Caco-2 (cell line): ENCODE data around the gene SIK3. TPM values are rescaled to one million over a fixed set of nuclear protein-coding genes. Genes with fewer than 3 reads are reported as not detected.

Source experiments
- BruUV-seq: library from RNA; stranded (reverse); fragments of 400-500 nt; replicated peaks from 2 replicates; lab custom pipeline; 2021; lab: Mats Ljungman, UMichigan
- CTCF ChIA-PET: fragments of 300-600 bp; sonication (Branson Sonifier 250); formaldehyde crosslinking; loops from one replicate; lab custom pipeline; 2022; ENCODE audit warnings: antibody characterized with exemption; lab: Charles Lee
- POLR2A ChIA-PET: fragments of 300-600 bp; sonication (Branson Sonifier 250); formaldehyde crosslinking; loops from one replicate; lab custom pipeline; 2022; ENCODE audit warnings: antibody characterized with exemption; lab: Charles Lee
- DNase-seq, 2 experiments: peaks; one replicate each; pipeline versions ENCODE4 v3.0.0 to v3.0.0-alpha.2; 2020 to 2022
- H3K27me3 ChIP-seq: replicated peaks from 2 replicates; pipeline ENCODE4 v1.6.0; 2011; ENCODE audit warnings: low read length; ENCODE audit not compliant: control insufficient read depth, insufficient read depth
- H3K36me3 ChIP-seq: 2 replicates; pipeline ENCODE4 v1.5.1; 2011; ENCODE audit warnings: low read length; ENCODE audit not compliant: control insufficient read depth, insufficient read depth
- H3K4me1 ChIP-seq: fragments of 250-450 bp; sonication (Bioruptor Pico); 2 replicates; pipeline ENCODE4 v1.5.1; 2020; ENCODE audit warnings: mild to moderate bottlenecking
- H3K4me3 ChIP-seq: 2 replicates; pipeline ENCODE4 v1.5.1; 2011; ENCODE audit warnings: low read depth, mild to moderate bottlenecking, control low read depth, low read length
- H3K9me3 ChIP-seq: fragments of 250-450 bp; sonication (Bioruptor Pico); 2 replicates; pipeline ENCODE4 v1.5.1; 2020; ENCODE audit warnings: mild to moderate bottlenecking, moderate library complexity
- H3K27ac Mint-ChIP-seq: one replicate; pipeline ENCODE4 v1.8.0; 2022; ENCODE audit warnings: mixed read lengths; ENCODE audit not compliant: unreplicated experiment
- H3K27me3 Mint-ChIP-seq: one replicate; pipeline ENCODE4 v1.8.0; 2022; ENCODE audit warnings: mixed read lengths; ENCODE audit not compliant: insufficient read depth, unreplicated experiment
- H3K36me3 Mint-ChIP-seq: one replicate; pipeline ENCODE4 v1.8.0; 2022; ENCODE audit warnings: mild to moderate bottlenecking, mixed read lengths; ENCODE audit not compliant: insufficient read depth, unreplicated experiment
- H3K4me1 Mint-ChIP-seq: one replicate; pipeline ENCODE4 v1.8.0; 2022; ENCODE audit warnings: low read depth, mixed read lengths; ENCODE audit not compliant: unreplicated experiment
- H3K4me3 Mint-ChIP-seq: one replicate; pipeline ENCODE4 v1.8.0; 2022; ENCODE audit warnings: mild to moderate bottlenecking, moderate library complexity, mixed read lengths; ENCODE audit not compliant: unreplicated experiment
- H3K9me3 Mint-ChIP-seq: one replicate; pipeline ENCODE4 v1.8.0; 2022; ENCODE audit warnings: mixed read lengths; ENCODE audit not compliant: unreplicated experiment
- CTCF ChIP-seq, 2 experiments: fragments of 200-600 bp in 1 of 2; IDR thresholded peaks; 1 replicate in 1 of 2; 2 replicates in 1 of 2; pipeline versions ENCODE4 v1.5.1 to v1.8.0; 2011 to 2022; ENCODE audit warnings: antibody characterized with exemption in 1 of 2, control low read depth in 1 of 2, inconsistent platforms in 1 of 2, low read depth in 1 of 2, low read length in 1 of 2, mild to moderate bottlenecking in 1 of 2, moderate library complexity in 1 of 2; ENCODE audit not compliant: insufficient read depth in 1 of 2, severe bottlenecking in 1 of 2, unreplicated experiment in 1 of 2
- intact Hi-C: fragments of 100-400 bp; cut with micrococcal nuclease; formaldehyde crosslinking; loops from one replicate; pipeline ENCODE4 v1.10.0; 2022; ENCODE audit not compliant: unreplicated experiment
- total RNA-seq: library from RNA; stranded (reverse); gene quantifications from 2 replicates; pipeline ENCODE4 v1.2.3, GENCODE V29; 2022

SIK3 gene
- total RNA-seq, 1 experiment from 2014 or later = 65.7 TPM

- Mint-ChIP-seq H3K36me3 (peaks cover 57% of the 10 kb centered on the region), H3K4me3 (no peak overlapping the region), H3K27me3 (no peaks in the 10 kb centered on the region), H3K4me1 (no peaks in the 10 kb centered on the region), H3K27ac (no peak overlapping the region), H3K9me3 (no peaks in the 10 kb centered on the region)
- intact Hi-C loops = no loop called here
- BruUV-seq = no TSS peak
- ChIA-PET POLR2A (no interaction called here), CTCF (interaction anchor here (1.3 kb wide), 1 partner anchor 76 kb away, joined by 4 read pairs; the partner anchor contains the start of gene APOA5)
- TF ChIP-seq CTCF (IDR thresholded peaks at IDR 0.05; ENCODE audit: insufficient read depth in 1 of 2, low read depth in 1 of 2, low read length in 1 of 2, severe bottlenecking in 1 of 2, unreplicated experiment in 1 of 2) = no peak
- no peaks in the 10 kb centered on the region for H3K9me3 ChIP-seq
- no peak for DNase-seq
- H3K27me3 ChIP-seq = no peaks in the 10 kb centered on the region
- peaks cover 5% of the 10 kb centered on the region; the same call in 1 of the 2 replicates for H3K4me1 ChIP-seq
- H3K36me3 ChIP-seq = peaks cover 8% of the 10 kb centered on the region; the same call in 1 of the 2 replicates
- no peak overlapping the region for H3K4me3 ChIP-seq
Observed at GRCh38 chr11:116867619-116868018, 230.6 kb downstream of the SIK3 start.

- Histone ChIP-seq H3K36me3 (peaks cover 10% of the 10 kb centered on the region; the same call in 1 of the 2 replicates), H3K4me3 (no peak overlapping the region), H3K4me1 (peaks cover 5% of the 10 kb centered on the region; the same call in 1 of the 2 replicates), H3K27me3 (no peaks in the 10 kb centered on the region), H3K9me3 (no peaks in the 10 kb centered on the region)
- H3K4me3 Mint-ChIP-seq = no peak overlapping the region
- no peak for DNase-seq
- no peaks in the 10 kb centered on the region for H3K27me3 Mint-ChIP-seq
- H3K36me3 Mint-ChIP-seq = peaks cover 58% of the 10 kb centered on the region
- ChIA-PET POLR2A (no interaction called here), CTCF (interaction anchor here (1.3 kb wide), 1 partner anchor 76 kb away, joined by 4 read pairs; the partner anchor contains the start of gene APOA5)
- H3K9me3 Mint-ChIP-seq = no peaks in the 10 kb centered on the region
- no peak overlapping the region for H3K27ac Mint-ChIP-seq
- no peaks in the 10 kb centered on the region for H3K4me1 Mint-ChIP-seq
- no TSS peak for BruUV-seq
- no peak for TF ChIP-seq CTCF (IDR thresholded peaks at IDR 0.05; ENCODE audit: insufficient read depth in 1 of 2, low read depth in 1 of 2, low read length in 1 of 2, severe bottlenecking in 1 of 2, unreplicated experiment in 1 of 2)
- intact Hi-C loops = no loop called here
Observed at GRCh38 chr11:116866804-116867455, 231.3 kb downstream of the SIK3 start.

GRCh38 chr11:116865696-116866095 lies 232.5 kb downstream of the SIK3 start:
- Histone ChIP-seq H3K4me1 (peaks cover 5% of the 10 kb centered on the region; the same call in 1 of the 2 replicates), H3K4me3 (no peak overlapping the region), H3K9me3 (no peaks in the 10 kb centered on the region), H3K36me3 (peaks cover 12% of the 10 kb centered on the region), H3K27me3 (no peaks in the 10 kb centered on the region)
- Mint-ChIP-seq H3K27ac (no peak overlapping the region), H3K4me3 (no peak overlapping the region), H3K4me1 (no peaks in the 10 kb centered on the region), H3K27me3 (no peaks in the 10 kb centered on the region), H3K36me3 (peaks cover 56% of the 10 kb centered on the region), H3K9me3 (no peaks in the 10 kb centered on the region)
- TF ChIP-seq CTCF (IDR thresholded peaks at IDR 0.05; ENCODE audit: insufficient read depth in 1 of 2, low read depth in 1 of 2, low read length in 1 of 2, severe bottlenecking in 1 of 2, unreplicated experiment in 1 of 2) = no peak
- DNase-seq = no peak
- BruUV-seq = no TSS peak
- intact Hi-C loops = no loop called here
- ChIA-PET POLR2A (no interaction called here), CTCF (interaction anchor here (1.0 kb wide), 1 partner anchor 74 kb away, joined by 3 read pairs; the partner anchor contains the start of gene APOA5)
